ENCODE measurements around the gene ATP2C2. TPM values are rescaled to one million over a fixed set of nuclear protein-coding genes. Genes with fewer than 3 reads are reported as not detected.
"Not testable (repeated sequence)": the region's sequence is repeated elsewhere in the genome, so short reads cannot be mapped to it uniquely, and the experiment has no call there.

The ATP2C2 gene
- total RNA-seq, 1 experiment from 2014 or later, result not detected

GRCh38 chr16:84449156-84450140, 81.1 kb downstream of the ATP2C2 start:
- Histone ChIP-seq H3K27me3 (replicated peaks; ENCODE audit: insufficient read depth, low read depth, low read length, poor library complexity) (no peaks in the 10 kb centered on the region), H3K36me3 (ENCODE audit: insufficient read depth, low read length, poor library complexity, severe bottlenecking) (no peaks in the 10 kb centered on the region), H3K9me3 (ENCODE audit: low read depth, low read length, poor library complexity, severe bottlenecking) (no peaks in the 10 kb centered on the region), H3K4me3 (ENCODE audit: low read depth, low read length, poor library complexity, severe bottlenecking) (no peak overlapping the region), H3K27ac (ENCODE audit: low read depth, low read length, poor library complexity, severe bottlenecking) (no peak overlapping the region), H3K4me1 (ENCODE audit: insufficient read depth, low read length, poor library complexity, severe bottlenecking) (no peaks in the 10 kb centered on the region)
- TF ChIP-seq EZH2 (IDR thresholded peaks at IDR 0.05; ENCODE audit: borderline replicate concordance, low read depth, low read length, poor library complexity, severe bottlenecking) (no peak), CTCF (conservative IDR thresholded peaks at IDR 0.05; ENCODE audit: low read depth, low read length) (no peak)
- CTCF ChIA-PET, result no interaction called here
- intact Hi-C loops (cut with micrococcal nuclease; ENCODE audit: unreplicated experiment), result no loop called here
- DNase-seq (ENCODE audit: low spot score), result no peak
- POLR2A ChIA-PET (ENCODE audit: low non-redundant PET), result interaction anchor here (0.5 kb wide), 1 partner anchor 75 kb away, joined by 3 read pairs; no protein-coding TSS in a partner anchor
- BruUV-seq (replicated peaks), result no TSS peak

- CTCF ChIA-PET, result no interaction called here
- no peak overlapping the region for H3K4me3 ChIP-seq (ENCODE audit: low read depth, low read length, poor library complexity, severe bottlenecking)
- POLR2A ChIA-PET (ENCODE audit: low non-redundant PET), result no interaction called here
- H3K27me3 ChIP-seq (replicated peaks; ENCODE audit: insufficient read depth, low read depth, low read length, poor library complexity), result no peaks in the 10 kb centered on the region
- intact Hi-C loops (cut with micrococcal nuclease; ENCODE audit: unreplicated experiment), result no loop called here
- H3K9me3 ChIP-seq (ENCODE audit: low read depth, low read length, poor library complexity, severe bottlenecking), result no peaks in the 10 kb centered on the region
- no peaks in the 10 kb centered on the region for H3K4me1 ChIP-seq (ENCODE audit: insufficient read depth, low read length, poor library complexity, severe bottlenecking)
- TF ChIP-seq EZH2 (IDR thresholded peaks at IDR 0.05; ENCODE audit: borderline replicate concordance, low read depth, low read length, poor library complexity, severe bottlenecking) (no peak), CTCF (conservative IDR thresholded peaks at IDR 0.05; ENCODE audit: low read depth, low read length) (no peak)
- no TSS peak for BruUV-seq (replicated peaks)
- no peak for DNase-seq (ENCODE audit: low spot score)
- H3K36me3 ChIP-seq (ENCODE audit: insufficient read depth, low read length, poor library complexity, severe bottlenecking), result no peaks in the 10 kb centered on the region
- no peak overlapping the region for H3K27ac ChIP-seq (ENCODE audit: low read depth, low read length, poor library complexity, severe bottlenecking)
Measured at GRCh38 chr16:84450176-84450865, 82.0 kb downstream of the ATP2C2 start.

- CTCF ChIA-PET, result not testable (repeated sequence)
Measured at GRCh38 chr16:84451010-84451676, 82.8 kb downstream of the ATP2C2 start.

More at GRCh38 chr16:84451010-84451676, 82.8 kb downstream of the ATP2C2 start:
- BruUV-seq (replicated peaks); H3K4me1 ChIP-seq (ENCODE audit: insufficient read depth, low read length, poor library complexity, severe bottlenecking); H3K4me3 ChIP-seq (ENCODE audit: low read depth, low read length, poor library complexity, severe bottlenecking); DNase-seq (ENCODE audit: low spot score); H3K9me3 ChIP-seq (ENCODE audit: low read depth, low read length, poor library complexity, severe bottlenecking); H3K27me3 ChIP-seq (replicated peaks; ENCODE audit: insufficient read depth, low read depth, low read length, poor library complexity); POLR2A ChIA-PET (ENCODE audit: low non-redundant PET); intact Hi-C loops (cut with micrococcal nuclease; ENCODE audit: unreplicated experiment); H3K36me3 ChIP-seq (ENCODE audit: insufficient read depth, low read length, poor library complexity, severe bottlenecking); H3K27ac ChIP-seq (ENCODE audit: low read depth, low read length, poor library complexity, severe bottlenecking): not testable (repeated sequence)
